Measurements from ENCODE around the gene ATP9B. TPM values are rescaled to one million over a fixed set of nuclear protein-coding genes. Genes with fewer than 3 reads are reported as not detected.

The ATP9B gene
- total and polyA plus RNA-seq, 2 donors from 2014 or later, result 10.0 to 48.2 TPM

DNA sequence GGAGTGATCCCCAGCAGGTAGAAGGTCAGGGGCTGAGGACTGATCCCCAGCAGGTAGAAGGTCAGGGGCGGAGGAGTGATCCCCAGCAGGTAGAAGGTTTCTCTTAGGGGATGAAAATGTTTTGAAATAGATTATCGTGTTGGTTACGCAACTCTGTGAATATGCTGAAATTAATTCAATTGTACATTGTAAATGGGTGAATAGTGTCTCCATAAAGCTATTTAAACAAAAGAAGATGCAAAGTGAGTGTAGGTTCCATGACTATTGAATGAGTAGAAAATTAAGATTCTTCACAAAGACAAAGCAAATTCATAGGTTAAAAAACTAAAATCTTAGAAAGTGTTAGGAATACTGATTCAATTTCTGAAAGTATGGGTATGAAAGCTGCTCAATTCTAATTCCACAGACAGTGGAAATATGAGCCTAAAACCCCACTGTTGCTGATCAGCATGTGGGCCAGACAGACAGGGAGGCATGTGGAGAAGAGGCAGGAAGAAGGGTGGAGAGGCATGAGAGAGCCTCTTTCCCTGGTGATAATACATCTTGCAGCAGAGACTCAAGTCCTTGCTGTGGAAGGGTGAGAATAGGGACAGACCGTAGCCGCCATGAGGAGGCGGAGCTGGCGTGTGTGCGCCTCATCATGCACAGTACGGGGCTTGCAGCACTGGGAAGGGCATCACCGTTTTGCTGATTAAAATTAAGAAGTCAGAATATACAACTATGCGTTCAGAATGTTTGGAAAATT, 240.6 kb downstream of the ATP9B start:
- Histone ChIP-seq H3K4me1 (ENCODE audit: control insufficient read depth in 2 of 3, insufficient read depth in 2 of 3, low read depth in 1 of 3, low read length in 3 of 3) (no peaks in the 10 kb centered on the region), H3K36me3 (ENCODE audit: control insufficient read depth in 2 of 3, insufficient read depth in 3 of 3, low read length in 3 of 3) (peaks cover 0 to 12% (median 3%) of the 10 kb centered on the region in 3 donors), H3K27ac (ENCODE audit: low read depth in 2 of 2, low read length in 2 of 2) (no peak overlapping the region), H3K4me3 (ENCODE audit: low read length in 3 of 3) (no peak overlapping the region), H3K9ac (ENCODE audit: low read length in 3 of 3) (no peak overlapping the region), H3K9me3 (ENCODE audit: control insufficient read depth in 2 of 3, insufficient read depth in 1 of 3, low read length in 3 of 3) (no peaks in the 10 kb centered on the region), H3K27me3 (ENCODE audit: control insufficient read depth, insufficient read depth, low read length) (no peaks in the 10 kb centered on the region)
- TF ChIP-seq CTCF (IDR thresholded peaks at IDR 0.05; ENCODE audit: borderline replicate concordance, extremely low read depth, insufficient read depth), result no peak
- intact Hi-C loops (cut with DNase I), result no loop called here
- DNase-seq, result no peak
- FAIRE-seq, result no peak

GRCh38 chr18:79314838-79315388, 245.7 kb downstream of the ATP9B start:
- FAIRE-seq (no peak), DNase-seq (no peak)
- H3K4me3 ChIP-seq (ENCODE audit: low read length in 3 of 3), result no peak overlapping the region
- no peak for TF ChIP-seq CTCF (IDR thresholded peaks at IDR 0.05; ENCODE audit: borderline replicate concordance, extremely low read depth, insufficient read depth)
- no peak overlapping the region for H3K9ac ChIP-seq (ENCODE audit: low read length in 3 of 3)
- no peak overlapping the region for H3K27ac ChIP-seq (ENCODE audit: low read depth in 2 of 2, low read length in 2 of 2)
- H3K4me1 ChIP-seq (ENCODE audit: control insufficient read depth in 2 of 3, insufficient read depth in 2 of 3, low read depth in 1 of 3, low read length in 3 of 3), result peaks cover 0 to 4% (median 0%) of the 10 kb centered on the region in 3 donors
- peaks cover 0 to 6% (median 0%) of the 10 kb centered on the region in 3 donors for H3K36me3 ChIP-seq (ENCODE audit: control insufficient read depth in 2 of 3, insufficient read depth in 3 of 3, low read length in 3 of 3)
- intact Hi-C loops (cut with DNase I), result no loop called here
- H3K9me3 ChIP-seq (ENCODE audit: control insufficient read depth in 2 of 3, insufficient read depth in 1 of 3, low read length in 3 of 3), result peaks cover 0 to 4% (median 0%) of the 10 kb centered on the region in 3 donors
- no peaks in the 10 kb centered on the region for H3K27me3 ChIP-seq (ENCODE audit: control insufficient read depth, insufficient read depth, low read length)

DNA sequence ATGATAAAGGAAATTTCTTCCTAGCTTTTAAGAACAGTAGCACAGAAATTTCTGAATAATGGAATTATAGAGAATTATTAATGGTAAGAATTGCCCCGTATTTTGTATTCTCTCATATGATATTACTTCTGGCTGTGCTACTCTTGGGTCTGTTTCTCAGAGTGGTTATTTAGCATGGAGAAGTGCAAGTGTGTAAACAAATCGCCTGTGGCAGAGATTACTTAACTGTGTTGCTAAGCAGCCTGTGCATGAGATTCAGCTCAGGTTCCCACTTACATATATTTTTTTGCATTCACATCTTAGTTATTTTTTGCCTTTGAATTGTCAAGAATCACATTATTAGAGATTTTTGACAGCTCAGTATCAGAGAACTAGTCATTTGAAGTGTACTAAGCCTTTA, 246.4 kb downstream of the ATP9B start:
- no peak for FAIRE-seq
- intact Hi-C loops (cut with DNase I), result no loop called here
- DNase-seq, result no peak
- Histone ChIP-seq H3K4me3 (ENCODE audit: low read length in 3 of 3) (no peak overlapping the region), H3K4me1 (ENCODE audit: control insufficient read depth in 2 of 3, insufficient read depth in 2 of 3, low read depth in 1 of 3, low read length in 3 of 3) (peaks cover 0 to 4% (median 0%) of the 10 kb centered on the region in 3 donors), H3K27ac (ENCODE audit: low read depth in 2 of 2, low read length in 2 of 2) (no peak overlapping the region), H3K9me3 (ENCODE audit: control insufficient read depth in 2 of 3, insufficient read depth in 1 of 3, low read length in 3 of 3) (peaks cover 0 to 4% (median 0%) of the 10 kb centered on the region in 3 donors), H3K36me3 (ENCODE audit: control insufficient read depth in 2 of 3, insufficient read depth in 3 of 3, low read length in 3 of 3) (peaks cover 0 to 6% (median 0%) of the 10 kb centered on the region in 3 donors), H3K27me3 (ENCODE audit: control insufficient read depth, insufficient read depth, low read length) (no peaks in the 10 kb centered on the region), H3K9ac (ENCODE audit: low read length in 3 of 3) (no peak overlapping the region)
- TF ChIP-seq CTCF (IDR thresholded peaks at IDR 0.05; ENCODE audit: borderline replicate concordance, extremely low read depth, insufficient read depth), result no peak
